GM06990 (cell line): ENCODE results near the gene MEI1.

Source experiments
- DNase-seq: peaks from one replicate; pipeline ENCODE4 v3.0.0-alpha.2; 2011; ENCODE audit not compliant: insufficient read length; ENCODE audit errors: extremely low read depth
- H3K27me3 ChIP-seq: replicated peaks from 2 replicates; pipeline ENCODE4 v1.6.0; 2011; ENCODE audit warnings: low read length; ENCODE audit not compliant: control insufficient read depth, insufficient read depth
- H3K36me3 ChIP-seq: 2 replicates; pipeline ENCODE4 v1.5.1; 2011; ENCODE audit warnings: low read length; ENCODE audit not compliant: control insufficient read depth, insufficient read depth
- H3K4me3 ChIP-seq: replicated peaks from 2 replicates; pipeline ENCODE4 v1.5.1; 2011; ENCODE audit warnings: low read depth, mild to moderate bottlenecking, control low read depth, low read length
- TF ChIP-seq, protein P1 (sequence below): IDR thresholded peaks from 2 replicates; pipeline ENCODE4 v1.5.1; 2011; ENCODE audit warnings: low read length, control low read depth, mild to moderate bottlenecking, inconsistent platforms; ENCODE audit not compliant: insufficient read depth, poor library complexity, severe bottlenecking

Gene MEI1

DNA sequence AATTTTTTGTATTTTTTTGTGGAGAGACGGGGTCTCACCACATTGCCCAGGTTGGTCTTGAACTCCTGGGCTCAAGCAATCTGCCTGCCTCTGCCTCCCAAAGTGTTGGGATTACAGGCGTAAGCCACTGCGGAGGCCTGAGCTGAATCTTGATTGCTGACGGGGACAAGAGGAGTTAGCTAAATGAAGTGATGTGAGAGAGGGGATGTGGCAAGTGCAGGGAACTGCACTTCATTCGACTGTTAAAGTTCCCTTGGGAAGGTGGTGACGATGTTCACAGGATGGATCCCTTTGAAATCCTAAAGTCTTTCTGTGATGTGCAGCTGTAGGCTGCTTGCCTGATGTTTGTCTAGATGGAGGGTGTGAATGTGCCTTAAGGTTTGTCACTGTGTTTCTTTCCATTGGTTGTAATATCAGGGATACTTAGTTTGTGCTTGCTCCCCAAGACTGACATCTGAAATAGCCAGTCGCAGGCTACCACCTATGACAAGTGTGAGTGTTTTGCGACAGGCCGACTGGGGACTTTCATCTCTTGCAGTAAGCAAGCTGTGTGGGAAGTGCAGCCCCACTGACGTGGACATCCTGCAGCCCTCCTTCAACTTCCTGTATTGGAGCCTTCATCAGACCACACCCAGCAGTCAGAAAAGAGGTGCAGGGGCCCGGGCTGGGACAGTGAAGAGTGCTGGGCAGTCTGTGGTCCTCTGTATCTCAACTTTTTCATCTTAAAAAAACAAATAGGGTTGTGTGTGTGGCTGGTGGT is 81.6 kb downstream of the MEI1 start:
- peak; percentile 79 for DNase-seq
- Histone ChIP-seq H3K4me3 (peak overlapping the region; percentile 75), H3K27me3 (no peaks in the 10 kb centered on the region), H3K36me3 (peaks cover 9% of the 10 kb centered on the region)
- TF ChIP-seq, protein P1, sequence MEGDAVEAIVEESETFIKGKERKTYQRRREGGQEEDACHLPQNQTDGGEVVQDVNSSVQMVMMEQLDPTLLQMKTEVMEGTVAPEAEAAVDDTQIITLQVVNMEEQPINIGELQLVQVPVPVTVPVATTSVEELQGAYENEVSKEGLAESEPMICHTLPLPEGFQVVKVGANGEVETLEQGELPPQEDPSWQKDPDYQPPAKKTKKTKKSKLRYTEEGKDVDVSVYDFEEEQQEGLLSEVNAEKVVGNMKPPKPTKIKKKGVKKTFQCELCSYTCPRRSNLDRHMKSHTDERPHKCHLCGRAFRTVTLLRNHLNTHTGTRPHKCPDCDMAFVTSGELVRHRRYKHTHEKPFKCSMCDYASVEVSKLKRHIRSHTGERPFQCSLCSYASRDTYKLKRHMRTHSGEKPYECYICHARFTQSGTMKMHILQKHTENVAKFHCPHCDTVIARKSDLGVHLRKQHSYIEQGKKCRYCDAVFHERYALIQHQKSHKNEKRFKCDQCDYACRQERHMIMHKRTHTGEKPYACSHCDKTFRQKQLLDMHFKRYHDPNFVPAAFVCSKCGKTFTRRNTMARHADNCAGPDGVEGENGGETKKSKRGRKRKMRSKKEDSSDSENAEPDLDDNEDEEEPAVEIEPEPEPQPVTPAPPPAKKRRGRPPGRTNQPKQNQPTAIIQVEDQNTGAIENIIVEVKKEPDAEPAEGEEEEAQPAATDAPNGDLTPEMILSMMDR = no peak

- no peaks in the 10 kb centered on the region for H3K27me3 ChIP-seq
- H3K36me3 ChIP-seq = peaks cover 9% of the 10 kb centered on the region
- TF ChIP-seq, protein P1 = no peak
- H3K4me3 ChIP-seq = peak overlapping the region; percentile 75
- no peak for DNase-seq
Observed at GRCh38 chr22:41781507-41781906, 82.2 kb downstream of the MEI1 start.

- no peaks in the 10 kb centered on the region for H3K27me3 ChIP-seq
- peak overlapping the region; percentile 75 for H3K4me3 ChIP-seq
- TF ChIP-seq, protein P1 = no peak
- H3K36me3 ChIP-seq = peaks cover 9% of the 10 kb centered on the region
- no peak for DNase-seq
Observed at GRCh38 chr22:41782316-41782715, 83.0 kb downstream of the MEI1 start.

- H3K27me3 ChIP-seq = no peaks in the 10 kb centered on the region
- H3K36me3 ChIP-seq = peaks cover 9% of the 10 kb centered on the region
- DNase-seq = no peak
- TF ChIP-seq, protein P1 = no peak
- peak overlapping the region; percentile 75 for H3K4me3 ChIP-seq
Observed at GRCh38 chr22:41782751-41783150, 83.4 kb downstream of the MEI1 start.

DNA sequence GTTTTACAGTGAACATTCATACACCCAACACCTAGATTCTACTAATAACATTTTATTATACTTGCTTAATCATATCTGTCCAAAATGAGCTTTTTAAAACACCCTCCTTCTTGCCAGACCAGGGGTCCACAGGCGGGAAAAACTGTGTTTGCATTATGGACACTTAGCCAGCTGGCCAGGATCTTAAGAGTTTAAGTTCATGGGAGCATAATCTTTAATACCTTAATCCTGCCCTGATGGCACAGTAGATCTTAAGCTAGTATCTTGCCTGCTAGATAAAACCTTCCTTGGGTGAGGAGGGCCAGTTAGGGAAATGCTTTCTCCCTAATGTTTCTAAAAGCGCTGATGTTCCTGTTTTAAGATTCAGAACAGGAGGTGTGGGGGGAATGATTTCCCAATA is 88.0 kb downstream of the MEI1 start:
- Histone ChIP-seq H3K36me3 (peaks cover 15% of the 10 kb centered on the region), H3K4me3 (no peak overlapping the region), H3K27me3 (no peaks in the 10 kb centered on the region)
- TF ChIP-seq, protein P1 = no peak
- no peak for DNase-seq
